Adipose tissue (tissue), 3 donors: ENCODE results near the gene RBCK1. TPM values are rescaled to one million over a fixed set of nuclear protein-coding genes. Genes with fewer than 3 reads are reported as not detected.
"Not testable (repeated sequence)": the region's sequence is repeated elsewhere in the genome, so short reads cannot be mapped to it uniquely, and the experiment has no call there.

ENCODE experiments used
- H3K27ac ChIP-seq: one replicate; pipeline ENCODE4 v1.5.1; 2013; ENCODE audit warnings: low read depth, low read length
- WGBS, 3 donors: extraction: QIAGEN DNeasy Blood & Tissue Kit; methylation state at CpG; one replicate each; pipeline ENCODE4 v1.1.7; 2013; 5-methylcytosine and 5-hydroxymethylcytosine counted together
- polyA plus RNA-seq, 3 donors: library from polyadenylated mRNA; stranded (reverse); fragments of 200-250 nt; gene quantifications; one replicate each; pipeline ENCODE4 v1.2.3, GENCODE V29; 2013
- donor health status: healthy with polysubstance abuse.
- donor health status: Bipolar disorder and iron deficiency.
- donor health status: healthy.

Gene RBCK1
- polyA plus RNA-seq, 3 donors: 58.7 to 81.0 (median 65.6) TPM

DNA sequence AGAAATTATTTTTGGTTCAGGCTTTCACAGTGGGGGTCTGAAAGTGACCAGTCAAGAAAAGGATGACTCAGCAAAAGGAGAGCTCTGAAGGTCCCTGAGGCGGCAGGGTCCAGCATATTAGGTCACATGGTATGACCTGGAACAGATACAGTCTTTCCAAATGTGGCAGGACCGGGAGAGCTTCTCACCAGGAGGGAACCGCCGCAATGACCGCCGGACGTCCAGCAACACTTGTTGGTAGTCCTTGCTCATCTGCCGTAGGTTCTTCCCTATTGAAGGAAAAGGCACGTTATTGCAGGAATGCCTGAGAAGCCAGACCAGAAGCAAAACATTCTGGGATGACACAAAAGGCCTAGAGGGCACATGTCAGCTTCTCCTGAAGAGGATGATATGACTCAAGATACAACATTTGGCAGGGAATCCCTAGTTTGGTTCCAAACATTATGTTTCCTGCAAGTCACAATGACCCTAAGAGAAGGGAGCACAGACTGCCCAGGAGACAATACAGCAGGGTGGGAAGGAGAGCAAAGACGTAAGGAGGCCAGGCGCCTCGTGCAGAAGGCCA, 36.8 kb downstream of the RBCK1 start:
- WGBS, 3 donors: 67 to 74% (median 68%) methylated on average over 12 of the region's 12 CpGs
- no peak overlapping the region for H3K27ac ChIP-seq

DNA sequence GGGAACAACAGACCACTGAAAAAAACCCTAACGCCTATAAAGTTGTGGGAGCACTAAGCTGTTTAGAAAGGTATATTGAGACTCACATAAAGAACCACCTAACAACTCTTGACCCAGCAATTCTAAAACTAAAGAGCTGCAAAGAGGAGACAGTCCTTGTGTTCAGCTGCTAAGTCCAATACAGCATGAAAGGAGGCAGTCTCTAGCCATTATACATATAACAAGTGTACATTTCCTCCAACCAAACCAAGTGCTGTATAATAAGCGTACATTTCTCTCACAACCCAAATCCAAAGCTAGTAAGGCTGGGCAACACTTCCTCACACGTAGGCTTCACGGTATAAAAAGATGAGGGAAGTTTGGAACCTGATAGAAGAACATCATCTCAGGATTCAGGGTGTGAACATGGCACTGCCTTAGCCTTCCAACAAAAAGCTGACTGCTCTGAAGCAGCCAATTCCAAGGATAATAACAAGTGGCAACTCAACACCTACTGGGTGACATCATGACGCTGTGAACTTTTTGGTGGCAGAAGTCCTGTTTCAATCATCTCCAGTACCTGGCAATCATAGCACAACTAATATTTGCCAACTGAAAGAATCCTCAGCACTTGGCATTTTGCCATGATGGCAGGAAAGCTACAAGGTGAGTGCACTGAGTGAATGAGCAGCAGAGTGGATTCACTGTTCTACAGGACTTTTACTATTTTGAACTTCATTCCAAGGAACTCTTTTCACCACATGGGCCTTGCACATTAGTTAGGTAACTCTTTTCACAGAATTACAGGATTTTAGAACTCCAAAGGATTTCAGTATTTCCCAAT, 37.6 kb downstream of the RBCK1 start:
- H3K27ac ChIP-seq: no peak overlapping the region
- WGBS, 3 donors: 70 to 90% (median 88%) methylated on average over 5 of the region's 5 CpGs

DNA sequence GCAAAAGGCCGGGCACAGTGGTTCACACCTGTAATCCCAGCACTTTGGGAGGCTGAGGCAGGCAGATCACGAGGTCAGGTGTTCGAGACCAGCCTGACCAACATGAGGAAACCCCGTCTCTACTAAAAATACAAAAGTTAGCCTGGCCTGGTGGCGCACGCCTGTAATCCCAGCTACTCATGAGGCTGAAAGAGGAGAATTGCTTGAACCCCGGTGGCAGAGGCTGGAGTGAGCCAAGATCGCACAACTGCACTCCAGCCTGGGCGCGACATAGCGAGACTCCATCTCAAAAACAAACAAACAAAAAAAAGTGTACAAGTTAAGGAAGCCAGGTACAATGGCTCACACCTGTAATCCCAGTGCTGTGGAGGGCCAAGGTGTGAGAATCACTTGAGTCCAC, 43.9 kb downstream of the RBCK1 start:
- H3K27ac ChIP-seq: not testable (repeated sequence)
- WGBS, 3 donors: 81 to 92% (median 88%) methylated on average over 11 of the region's 11 CpGs

DNA sequence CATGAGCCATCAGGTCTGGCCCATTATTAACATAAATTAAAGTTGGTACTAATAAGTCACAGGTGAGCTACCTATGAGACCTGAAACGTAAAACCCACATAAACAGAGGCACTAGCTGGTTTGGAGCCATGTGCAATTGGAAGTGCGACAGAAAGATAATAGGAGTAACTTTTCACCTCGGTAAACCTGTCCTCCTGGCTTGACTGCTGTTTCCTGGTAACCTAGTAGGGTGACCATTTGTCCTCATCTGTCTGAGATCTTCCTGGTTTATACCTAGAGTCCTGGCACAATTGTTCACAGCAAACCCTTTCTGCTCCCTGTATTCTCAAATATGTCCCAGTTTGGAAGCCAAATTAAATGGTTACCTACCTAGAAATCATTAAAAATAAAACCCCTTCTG, 46.9 kb downstream of the RBCK1 start:
- 31 to 88% (median 79%) methylated on average over 3 of the region's 3 CpGs for WGBS, 3 donors
- H3K27ac ChIP-seq: no peak overlapping the region

DNA sequence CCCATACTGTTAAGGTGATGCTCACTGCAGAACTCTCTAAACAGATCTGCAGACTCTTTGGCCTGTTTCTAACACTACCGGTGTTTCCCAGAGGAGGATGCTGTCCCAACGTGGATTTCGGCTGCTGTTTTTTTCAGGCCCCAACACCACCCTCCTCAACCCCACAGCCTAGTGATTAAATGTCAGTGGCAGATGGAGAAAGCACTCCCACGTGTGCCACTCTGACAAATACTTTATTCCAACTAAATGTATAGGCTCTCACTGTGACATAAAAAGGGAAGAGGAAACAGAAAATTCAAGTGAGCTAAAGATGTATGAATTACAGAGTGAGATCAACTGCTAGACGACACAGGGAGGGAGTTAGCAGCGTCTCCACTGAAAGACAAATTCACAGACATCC, 50.7 kb downstream of the RBCK1 start:
- H3K27ac ChIP-seq: no peak overlapping the region
- WGBS, 3 donors: 43 to 57% (median 48%) methylated on average over 6 of the region's 6 CpGs

DNA sequence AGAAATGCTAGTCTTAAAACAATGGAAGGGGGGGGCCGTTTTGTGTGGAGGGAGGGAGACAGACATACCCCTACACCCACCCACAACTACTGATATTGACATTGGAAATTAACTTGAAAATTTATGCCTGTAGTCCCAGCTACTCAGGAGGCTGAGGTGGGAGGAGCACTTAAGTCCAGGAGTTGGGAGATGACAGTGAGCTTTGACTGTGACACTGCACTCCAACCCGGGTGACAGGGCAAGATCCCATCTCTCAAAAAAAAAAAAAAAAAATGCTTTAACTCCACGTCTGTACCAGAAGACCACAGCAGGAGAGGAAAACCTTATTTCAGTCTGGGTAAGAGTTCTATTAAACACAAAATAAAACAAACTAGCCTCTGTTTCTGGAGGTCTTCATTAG, 52.1 kb downstream of the RBCK1 start:
- 15 to 40% (median 28%) methylated on average over 3 of the region's 3 CpGs for WGBS, 3 donors
- H3K27ac ChIP-seq: no peak overlapping the region

DNA sequence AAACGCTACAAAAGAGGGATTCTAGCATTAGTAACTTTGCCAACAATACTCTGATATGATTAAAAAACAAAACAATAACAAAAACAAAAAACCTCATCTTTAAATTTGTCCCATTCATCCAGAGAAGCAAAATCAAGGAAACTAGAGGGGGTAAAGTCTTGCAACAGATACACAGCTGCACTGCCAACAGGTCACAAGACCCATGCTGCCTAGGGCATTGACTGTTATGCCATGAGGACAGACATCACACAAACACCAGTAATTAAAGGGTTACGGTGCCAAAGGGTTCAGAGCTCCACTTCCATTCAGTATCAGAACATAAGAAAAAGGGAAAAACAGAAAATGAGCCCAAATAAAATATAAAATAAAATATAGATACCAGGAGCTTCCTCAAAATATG, 52.6 kb downstream of the RBCK1 start:
- WGBS, 3 donors: 40 to 44% (median 43%) methylated on average over 2 of the region's 2 CpGs

DNA sequence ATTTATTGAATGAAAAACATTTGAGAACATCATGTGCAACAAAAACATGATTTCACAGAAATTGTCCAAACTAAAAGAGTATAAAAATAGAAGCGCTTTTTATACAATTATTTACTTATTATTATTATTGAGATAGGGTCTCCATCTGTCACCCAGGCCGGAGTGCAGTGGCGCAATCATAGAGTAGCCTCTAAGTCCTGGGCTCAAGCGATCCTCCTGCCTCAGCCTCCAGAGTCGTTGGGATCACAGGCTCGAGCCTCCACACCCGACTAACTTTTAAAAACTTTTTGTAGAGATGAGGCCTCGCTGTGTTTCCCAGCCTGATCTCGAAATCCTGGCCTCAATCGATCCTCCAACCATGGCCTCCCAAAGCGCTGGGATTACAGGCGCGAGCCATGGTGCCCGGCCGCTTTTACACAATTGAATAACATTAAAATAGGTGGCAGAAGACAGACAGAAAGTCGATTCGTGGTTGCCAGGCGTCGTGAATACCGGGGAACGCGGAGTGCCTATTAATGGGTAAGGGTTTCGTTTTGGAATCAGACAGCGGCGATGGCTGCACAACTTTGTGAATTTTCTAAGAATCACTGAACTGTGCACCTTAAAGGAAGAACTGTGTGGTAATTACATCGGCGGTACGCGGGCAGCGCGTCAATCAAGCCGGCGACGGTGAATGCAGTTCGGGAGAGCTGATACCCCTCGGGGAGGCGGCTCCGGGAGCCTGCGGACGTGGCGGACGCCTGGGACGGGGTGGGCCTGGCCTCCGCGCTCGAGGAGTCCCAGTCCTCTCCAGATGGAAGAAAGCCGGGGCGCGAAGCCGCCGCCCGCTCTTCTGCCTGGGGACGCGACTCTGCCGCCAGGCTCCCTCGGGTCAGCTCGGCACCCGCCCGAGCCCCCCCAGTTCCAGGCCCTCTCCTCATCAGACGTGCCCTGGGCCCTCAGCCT, 53.4 kb downstream of the RBCK1 start:
- 8 to 10% (median 8%) methylated on average over 51 to 60 of the region's 60 CpGs for WGBS, 3 donors
- H3K27ac ChIP-seq: peak overlapping the region; percentile 29

More for the DNA sequence above, 52.6 kb downstream of the RBCK1 start:
- no peak overlapping the region for H3K27ac ChIP-seq

DNA sequence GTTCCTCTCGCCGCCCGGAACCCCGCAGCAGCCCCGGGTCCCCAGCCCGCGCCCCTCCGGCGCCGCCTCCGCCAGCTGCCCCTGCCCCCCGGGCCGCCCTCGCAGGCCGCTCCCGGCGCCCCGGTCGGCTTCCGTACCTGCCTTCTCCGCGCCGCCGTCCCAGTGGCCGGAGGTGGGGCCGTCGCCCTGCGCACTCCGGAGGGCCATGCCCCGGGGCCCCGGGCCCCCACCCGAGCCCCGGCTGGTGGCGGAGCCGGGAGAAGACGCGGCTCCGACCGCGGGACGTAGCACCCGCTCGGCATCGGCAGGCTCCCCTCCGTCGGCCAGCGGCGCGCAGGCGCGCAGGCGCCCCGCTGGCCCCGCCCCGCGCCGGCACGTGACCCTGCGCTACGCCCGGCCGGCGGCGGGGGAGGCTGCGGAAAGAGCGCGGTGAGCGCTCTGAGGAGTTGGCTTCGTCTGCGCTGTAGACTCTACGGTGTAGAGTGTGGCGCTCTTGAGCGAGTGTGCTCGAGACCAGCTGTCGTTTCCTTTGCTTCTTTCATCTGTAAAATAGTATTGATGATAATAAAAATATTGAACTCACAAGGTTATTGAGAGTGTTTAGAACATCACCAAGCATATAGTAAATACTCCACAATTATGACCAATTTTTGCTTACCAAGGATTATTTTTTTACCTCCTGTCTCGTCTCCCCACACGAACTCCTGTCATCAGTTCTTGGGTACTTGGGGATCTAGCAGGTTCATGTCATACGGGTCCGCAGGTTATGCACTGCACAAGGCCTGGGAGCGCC, 54.3 kb downstream of the RBCK1 start, which contains the start of gene TBC1D20:
Gene TBC1D20, minus strand, starts transcription at position 335 of the 793 bp plus-strand sequence. Its CDS starts 128 bp downstream, at position 207.
- WGBS, 3 donors: 0 to 1% (median 1%) methylated on average over 48 to 80 of the region's 80 CpGs

DNA sequence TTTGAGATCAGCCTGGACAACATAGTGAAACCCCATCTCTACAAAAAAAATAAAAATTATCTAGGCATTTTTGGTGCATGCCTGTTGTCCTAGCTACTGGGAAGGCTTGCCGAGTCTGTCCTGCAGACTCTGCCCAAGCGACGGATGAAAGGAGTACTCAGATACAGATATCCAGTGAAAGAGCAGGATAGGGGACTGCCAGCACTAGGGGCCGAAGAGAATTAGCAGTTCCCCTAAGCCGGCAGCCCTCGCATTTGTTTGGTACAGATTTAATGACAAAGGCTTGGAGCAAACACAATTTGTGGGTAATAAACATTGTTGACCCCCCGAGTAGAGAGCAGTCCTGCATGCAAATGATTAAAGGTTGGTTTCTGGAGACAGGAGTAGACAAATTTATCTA, 59.7 kb downstream of the RBCK1 start:
- 82 to 92% (median 87%) methylated on average over 7 of the region's 7 CpGs for WGBS, 3 donors
- no peak overlapping the region for H3K27ac ChIP-seq

More for the DNA sequence above, 54.3 kb downstream of the RBCK1 start, which contains the start of gene TBC1D20:
- peak within 1 kb of the TSS; percentile 29 for H3K27ac ChIP-seq

DNA sequence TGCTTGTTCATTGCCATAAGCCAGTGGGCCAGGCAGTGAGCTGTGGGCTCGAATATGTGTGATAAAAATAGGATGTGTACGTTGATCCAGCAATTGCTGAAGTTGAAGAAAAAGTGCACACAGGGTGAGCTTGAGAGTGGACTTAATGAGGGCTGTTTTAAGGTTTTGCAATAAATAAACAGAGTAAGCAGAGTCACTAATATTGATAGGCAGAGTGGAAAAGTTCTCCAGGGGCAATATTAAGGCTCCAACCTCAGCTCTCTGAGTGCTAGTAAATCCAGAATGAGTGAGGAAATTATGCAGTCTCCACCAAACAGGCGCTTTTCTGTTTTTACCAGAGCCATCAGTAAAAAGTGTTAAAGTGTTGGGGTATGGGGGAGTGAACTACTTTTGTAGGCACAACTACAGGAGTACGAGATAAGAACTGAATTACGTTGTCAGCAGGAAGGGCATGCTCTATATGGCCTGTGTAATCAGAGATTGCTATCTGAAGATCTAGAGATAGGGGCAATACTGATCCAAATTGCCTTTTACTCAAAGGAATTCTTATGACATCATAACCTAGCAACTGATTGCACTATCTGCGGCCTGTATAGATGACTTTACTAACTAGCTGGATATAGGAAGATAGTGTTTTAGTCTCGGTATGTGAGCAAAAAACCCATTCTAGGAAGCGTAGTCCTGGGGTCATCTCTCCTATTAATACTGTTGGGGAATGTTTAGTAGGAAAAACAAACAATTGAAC, 61.8 kb downstream of the RBCK1 start:
- WGBS, 3 donors: 78 to 85% (median 85%) methylated on average over 8 of the region's 8 CpGs
- H3K27ac ChIP-seq: no peak overlapping the region

DNA sequence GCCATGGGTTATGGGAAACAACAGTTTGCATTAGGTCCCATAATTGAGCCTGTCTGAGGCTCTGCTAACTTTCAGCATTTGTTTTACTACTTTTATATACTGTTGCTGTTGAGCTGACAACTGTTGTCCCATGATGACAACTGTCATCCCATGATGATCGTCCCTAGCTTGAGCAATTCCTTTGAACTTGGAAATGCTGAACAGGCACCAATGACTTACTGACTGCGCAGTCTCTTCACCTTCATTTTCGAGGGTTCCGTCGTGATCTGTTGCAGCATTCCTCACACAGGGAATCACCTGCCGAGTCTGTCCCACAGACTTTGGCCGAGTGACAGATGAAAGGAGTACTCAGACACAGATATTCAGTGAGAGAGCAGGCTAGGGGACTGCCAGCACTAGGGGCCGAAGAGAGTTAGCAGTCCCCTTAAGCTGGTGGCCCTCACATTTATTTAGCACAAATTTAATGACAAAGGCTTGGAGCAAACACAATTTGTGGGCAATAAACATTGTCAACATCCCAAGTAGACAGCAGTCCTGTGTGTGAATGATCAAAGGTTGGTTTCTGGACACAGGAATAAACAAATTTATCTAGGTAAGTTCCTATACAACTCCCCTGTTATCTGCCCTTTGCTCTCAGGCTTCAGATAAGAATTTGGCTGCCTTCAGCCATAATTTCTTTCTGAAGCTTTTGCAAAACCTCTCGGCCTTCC, 64.2 kb downstream of the RBCK1 start:
- WGBS, 3 donors: 87 to 92% (median 89%) methylated on average over 9 of the region's 9 CpGs
- no peak overlapping the region for H3K27ac ChIP-seq

DNA sequence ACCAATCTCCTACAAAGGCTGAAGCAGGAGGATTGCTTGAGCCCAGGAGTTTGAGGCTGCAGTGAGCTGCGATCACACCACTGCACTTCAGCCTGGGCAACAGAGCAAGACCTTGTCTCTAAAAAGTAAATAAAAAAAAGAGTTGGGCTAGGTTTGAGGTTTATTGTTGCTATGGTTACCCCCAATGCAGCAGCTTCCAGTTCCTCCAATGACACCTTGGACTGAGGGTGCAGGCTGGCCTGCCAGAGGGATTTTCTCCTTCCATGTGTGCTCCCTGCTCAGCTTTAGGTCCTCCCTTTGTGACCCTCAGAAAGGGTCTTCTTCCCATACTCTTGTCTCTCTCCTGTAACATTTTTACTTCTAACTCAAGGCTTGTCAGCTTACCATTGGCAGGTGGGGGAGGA, 64.8 kb downstream of the RBCK1 start:
- WGBS, 3 donors: 92 to 98% (median 97%) methylated on average over 1 of the region's 1 CpG

DNA sequence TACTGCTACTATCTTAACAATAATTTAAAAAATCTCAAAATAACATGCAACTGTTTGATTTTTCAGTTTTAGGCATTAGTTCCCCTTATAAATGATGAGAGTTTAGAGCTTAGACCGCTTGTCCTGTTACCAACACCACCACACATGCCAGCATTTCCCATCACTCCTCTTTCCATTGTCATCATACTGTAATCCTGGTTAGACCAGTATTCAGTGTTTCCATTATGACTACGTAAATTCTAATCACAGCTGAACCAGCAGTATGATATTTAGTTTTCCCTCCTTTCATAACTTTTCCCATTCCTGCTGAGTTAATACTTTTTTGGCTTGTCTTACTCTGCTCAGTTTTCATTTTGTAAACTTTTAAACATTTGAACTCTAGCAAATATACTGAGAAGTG, 66.5 kb downstream of the RBCK1 start:
- H3K27ac ChIP-seq: no peak overlapping the region
- 89 to 92% (median 91%) methylated on average over 2 of the region's 2 CpGs for WGBS, 3 donors

More for the DNA sequence above, 64.8 kb downstream of the RBCK1 start:
- no peak overlapping the region for H3K27ac ChIP-seq

DNA sequence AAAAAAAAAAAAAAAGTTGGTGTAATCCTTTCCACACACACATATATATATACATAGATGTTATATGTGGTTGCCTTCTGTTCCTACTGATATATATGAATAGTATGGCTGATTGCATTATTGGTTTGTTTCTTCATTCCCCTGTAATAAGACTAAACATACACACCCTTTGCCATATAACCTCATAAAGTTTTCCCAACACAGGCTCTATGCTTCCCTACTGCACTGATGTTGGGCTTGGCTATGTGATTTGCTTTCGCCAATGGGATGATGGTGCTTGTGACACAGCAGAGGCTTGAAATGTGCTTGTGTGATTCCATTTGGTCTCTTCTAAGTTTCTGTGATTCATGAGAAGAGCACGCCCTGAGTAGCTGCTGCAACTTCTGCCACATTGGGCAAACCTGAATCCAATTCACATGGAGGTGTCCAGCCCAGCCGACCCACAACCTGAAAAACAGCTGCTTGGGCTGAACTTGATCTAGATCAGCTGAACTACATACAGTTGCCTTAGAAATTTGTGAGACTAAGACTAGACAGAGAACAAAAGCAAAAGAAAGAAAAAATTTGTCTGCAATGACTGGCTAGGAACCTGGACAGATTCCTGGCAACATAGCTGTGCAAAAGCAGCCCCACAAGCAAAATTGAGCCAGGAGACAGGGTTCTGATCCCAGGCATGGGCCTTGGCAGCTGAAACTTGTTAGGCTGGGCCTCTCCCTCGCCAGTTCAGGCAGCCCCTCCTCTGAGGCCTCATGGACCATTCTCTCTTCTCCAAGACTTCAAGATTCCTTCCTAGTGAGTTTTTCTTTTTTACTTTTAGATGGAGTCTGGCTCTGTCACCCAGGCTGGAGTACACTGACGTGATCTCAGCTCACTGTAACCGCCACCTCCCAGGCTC, 67.6 kb downstream of the RBCK1 start:
- 77 to 88% (median 81%) methylated on average over 6 of the region's 6 CpGs for WGBS, 3 donors
- H3K27ac ChIP-seq: no peak overlapping the region
